Vagina (tissue), 2 donors: Measurements from ENCODE around the gene MYCBPAP. TPM values are rescaled to one million over a fixed set of nuclear protein-coding genes. Genes with fewer than 3 reads are reported as not detected.

Experiments
- DNase-seq, 2 donors: peaks; one replicate each; pipeline ENCODE4 v3.0.0-alpha.2; 2017; ENCODE audit errors: extremely low spot score in 2 of 2
- H3K27ac ChIP-seq: fragments of 200-600 bp; sonication (generic); one replicate; pipeline ENCODE4 v1.5.1; 2019
- H3K27me3 ChIP-seq: fragments of 200-600 bp; sonication (generic); one replicate; pipeline ENCODE4 v1.5.1; 2019
- H3K36me3 ChIP-seq, 2 donors: fragments of 200-600 bp; sonication (generic); one replicate each; pipeline ENCODE4 v1.5.1; 2017 to 2019
- H3K4me1 ChIP-seq: fragments of 200-600 bp; sonication (generic); one replicate; pipeline ENCODE4 v1.5.1; 2019
- H3K4me3 ChIP-seq, 2 donors: fragments of 200-600 bp; sonication (generic); 1 replicate in 1 of 2; 2 replicates in 1 of 2; pipeline ENCODE4 v1.5.1; 2016 to 2019
- H3K9me3 ChIP-seq: fragments of 200-600 bp; sonication (generic); one replicate; pipeline ENCODE4 v1.5.1; 2019
- POLR2A ChIP-seq, 2 donors: fragments of 450-650 bp; IDR thresholded peaks; one replicate each; pipeline ENCODE4 v1.6.1; 2017; ENCODE audit warnings: antibody characterized with exemption in 2 of 2, mild to moderate bottlenecking in 2 of 2, moderate library complexity in 2 of 2
- POLR2AphosphoS5 ChIP-seq, 2 donors: sonication (generic); formaldehyde crosslinking; IDR thresholded peaks; one replicate each; pipeline ENCODE4 v1.9.0; 2017; ENCODE audit warnings: antibody characterized with exemption in 2 of 2, mild to moderate bottlenecking in 2 of 2, low read depth in 1 of 2; ENCODE audit not compliant: insufficient read depth in 1 of 2
- intact Hi-C: fragments of 100-400 bp; cut with DNase I; formaldehyde crosslinking; loops from one replicate; pipeline ENCODE4 v1.15.1; 2023
- total RNA-seq: library from RNA; depleted of rRNA; stranded (reverse); fragments of >200 nt; gene quantifications from one replicate; pipeline ENCODE4 v1.2.3, GENCODE V29; 2016
- TF ChIP-seq, protein P1 (sequence below), 3 experiments: fragments of 450-650 bp in 2 of 3; fragments of 200-600 bp in 1 of 3; sonication (generic) in 1 of 3; IDR thresholded peaks; one replicate each; pipeline ENCODE4 v1.5.1; 2017 to 2019; ENCODE audit warnings: antibody characterized with exemption in 3 of 3, mild to moderate bottlenecking in 2 of 3, moderate library complexity in 2 of 3

MYCBPAP gene
- total RNA-seq, 1 donor from 2014 or later, result not detected

DNA sequence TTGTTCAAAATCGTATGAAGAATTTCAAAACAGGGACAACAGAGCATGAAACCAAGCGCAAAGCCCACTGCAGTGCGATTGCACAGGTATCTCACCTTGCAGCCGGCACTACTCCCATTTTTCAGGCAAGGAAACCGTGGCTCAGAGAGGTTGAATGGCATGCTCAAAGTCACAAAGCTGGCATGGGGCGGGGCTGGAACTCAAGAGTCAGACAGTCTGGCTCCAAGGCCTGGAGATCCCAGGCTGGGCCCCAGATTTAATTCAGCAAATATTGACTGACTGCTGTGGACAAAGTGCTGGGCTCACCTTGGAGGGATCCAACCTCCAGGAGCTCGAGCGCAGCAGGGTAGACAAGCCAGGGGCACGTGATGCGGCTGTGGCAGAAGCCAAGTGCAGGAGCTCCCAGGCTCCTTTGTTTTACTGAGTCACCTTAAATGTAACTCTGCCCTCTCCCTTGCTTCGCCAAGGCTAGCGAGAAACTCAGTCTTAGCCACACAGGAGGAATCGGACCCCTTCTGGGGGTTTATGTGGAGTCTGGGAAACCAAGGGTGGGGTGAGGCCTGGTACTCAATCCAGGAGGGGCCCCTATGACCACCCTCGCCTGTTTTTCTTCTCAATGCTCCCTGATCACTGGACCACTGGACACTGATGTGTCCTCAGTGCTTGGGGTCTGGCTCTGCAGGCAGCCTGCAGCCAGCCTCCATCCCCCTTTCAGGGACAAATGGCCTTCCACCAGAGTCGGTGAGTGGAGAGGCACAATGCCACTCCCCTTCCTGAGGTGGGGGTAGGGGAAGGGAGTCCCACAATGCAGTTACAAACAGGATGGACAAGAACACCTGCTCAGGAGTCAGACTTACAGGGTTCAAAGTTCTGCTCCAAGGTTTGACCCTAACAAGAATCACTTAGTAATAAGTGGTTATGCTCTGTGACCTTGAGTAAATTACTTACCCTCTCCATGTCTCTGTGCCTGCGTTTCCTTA, 34.8 kb downstream of the MYCBPAP start:
- TF ChIP-seq POLR2AphosphoS5 (IDR thresholded peaks at IDR 0.05; ENCODE audit: insufficient read depth in 1 of 2, low read depth in 1 of 2) (peak in 1 of 2 donors; percentile 30), POLR2A (IDR thresholded peaks at IDR 0.05) (no peak)
- TF ChIP-seq, protein P1, sequence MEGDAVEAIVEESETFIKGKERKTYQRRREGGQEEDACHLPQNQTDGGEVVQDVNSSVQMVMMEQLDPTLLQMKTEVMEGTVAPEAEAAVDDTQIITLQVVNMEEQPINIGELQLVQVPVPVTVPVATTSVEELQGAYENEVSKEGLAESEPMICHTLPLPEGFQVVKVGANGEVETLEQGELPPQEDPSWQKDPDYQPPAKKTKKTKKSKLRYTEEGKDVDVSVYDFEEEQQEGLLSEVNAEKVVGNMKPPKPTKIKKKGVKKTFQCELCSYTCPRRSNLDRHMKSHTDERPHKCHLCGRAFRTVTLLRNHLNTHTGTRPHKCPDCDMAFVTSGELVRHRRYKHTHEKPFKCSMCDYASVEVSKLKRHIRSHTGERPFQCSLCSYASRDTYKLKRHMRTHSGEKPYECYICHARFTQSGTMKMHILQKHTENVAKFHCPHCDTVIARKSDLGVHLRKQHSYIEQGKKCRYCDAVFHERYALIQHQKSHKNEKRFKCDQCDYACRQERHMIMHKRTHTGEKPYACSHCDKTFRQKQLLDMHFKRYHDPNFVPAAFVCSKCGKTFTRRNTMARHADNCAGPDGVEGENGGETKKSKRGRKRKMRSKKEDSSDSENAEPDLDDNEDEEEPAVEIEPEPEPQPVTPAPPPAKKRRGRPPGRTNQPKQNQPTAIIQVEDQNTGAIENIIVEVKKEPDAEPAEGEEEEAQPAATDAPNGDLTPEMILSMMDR (IDR thresholded peaks at IDR 0.05), result no peak
- DNase-seq, result no peak
- Histone ChIP-seq H3K4me1 (peaks cover 45% of the 10 kb centered on the region), H3K36me3 (peaks cover 0 to 8% of the 10 kb centered on the region in 2 donors), H3K4me3 (peak overlapping the region in 1 of 2 donors; percentile 50), H3K27me3 (no peaks in the 10 kb centered on the region), H3K9me3 (no peaks in the 10 kb centered on the region), H3K27ac (no peak overlapping the region)
- intact Hi-C loops, result loop anchor here (5.0 kb wide), 1 partner anchor 61 kb away; no protein-coding TSS in a partner anchor

DNA sequence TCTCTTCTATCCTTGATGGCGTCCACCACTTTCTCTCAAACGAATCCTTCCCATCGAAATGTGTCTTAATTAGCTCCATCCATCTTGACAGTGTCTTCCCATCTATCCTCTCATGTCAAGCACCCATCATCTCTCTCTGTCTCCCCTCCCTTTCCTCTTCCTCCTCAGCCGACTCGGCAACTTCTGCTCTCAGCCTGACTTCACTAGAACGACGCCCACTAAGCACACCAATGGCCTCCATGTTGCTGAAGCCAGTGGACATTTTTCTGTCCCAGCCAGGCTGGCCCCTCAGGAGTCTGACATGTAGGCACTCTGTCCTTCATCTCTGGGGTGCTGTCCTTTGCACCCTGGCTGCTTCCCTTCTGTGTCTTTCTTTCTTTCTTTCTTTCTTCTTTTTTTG, 36.3 kb downstream of the MYCBPAP start:
- Histone ChIP-seq H3K27ac (no peak overlapping the region), H3K4me1 (peaks cover 46% of the 10 kb centered on the region)

DNA sequence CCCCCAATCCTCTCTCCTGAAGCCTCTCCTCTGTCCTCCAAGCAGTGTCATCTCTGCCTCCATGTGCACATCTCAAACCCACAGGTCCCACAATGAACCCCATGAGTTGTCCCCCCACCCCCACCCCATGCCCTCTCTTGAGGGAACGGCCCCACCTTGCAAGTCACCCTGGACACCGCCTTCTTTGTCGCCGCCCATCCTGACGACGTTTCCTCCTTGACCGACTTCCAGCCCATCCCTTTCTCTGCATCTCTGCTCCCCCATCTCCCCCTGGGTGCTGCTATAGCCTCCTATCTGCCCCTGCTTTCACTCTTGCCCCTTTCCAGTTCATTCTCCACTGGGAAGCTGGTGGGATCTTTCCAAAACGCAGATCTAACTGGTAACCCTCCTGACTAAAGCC, 37.1 kb downstream of the MYCBPAP start:
- H3K27ac ChIP-seq, result no peak overlapping the region
- intact Hi-C loops, result loop anchor here (5.0 kb wide), 2 partner anchors 82 to 142 kb away; no protein-coding TSS in a partner anchor
- peaks cover 41% of the 10 kb centered on the region for H3K4me1 ChIP-seq
- no peak overlapping the region for H3K4me3 ChIP-seq
- no peaks in the 10 kb centered on the region for H3K27me3 ChIP-seq
- TF ChIP-seq, protein P1 (IDR thresholded peaks at IDR 0.05), result no peak
- TF ChIP-seq POLR2AphosphoS5 (IDR thresholded peaks at IDR 0.05; ENCODE audit: insufficient read depth in 1 of 2, low read depth in 1 of 2), result no peak
- TF ChIP-seq POLR2A (IDR thresholded peaks at IDR 0.05), result no peak
- no peak for DNase-seq
- peaks cover 0 to 4% of the 10 kb centered on the region in 2 donors for H3K36me3 ChIP-seq
- no peaks in the 10 kb centered on the region for H3K9me3 ChIP-seq

More for the DNA sequence above, 36.3 kb downstream of the MYCBPAP start:
- H3K9me3 ChIP-seq, result no peaks in the 10 kb centered on the region
- no peak for DNase-seq
- no peak overlapping the region for H3K4me3 ChIP-seq
- TF ChIP-seq, protein P1 (IDR thresholded peaks at IDR 0.05), result no peak
- TF ChIP-seq POLR2A (IDR thresholded peaks at IDR 0.05) (no peak), POLR2AphosphoS5 (IDR thresholded peaks at IDR 0.05; ENCODE audit: insufficient read depth in 1 of 2, low read depth in 1 of 2) (no peak)
- H3K36me3 ChIP-seq, result no peaks in the 10 kb centered on the region
- intact Hi-C loops, result loop anchor here (5.0 kb wide), 1 partner anchor 62 kb away; no protein-coding TSS in a partner anchor
- no peaks in the 10 kb centered on the region for H3K27me3 ChIP-seq

DNA sequence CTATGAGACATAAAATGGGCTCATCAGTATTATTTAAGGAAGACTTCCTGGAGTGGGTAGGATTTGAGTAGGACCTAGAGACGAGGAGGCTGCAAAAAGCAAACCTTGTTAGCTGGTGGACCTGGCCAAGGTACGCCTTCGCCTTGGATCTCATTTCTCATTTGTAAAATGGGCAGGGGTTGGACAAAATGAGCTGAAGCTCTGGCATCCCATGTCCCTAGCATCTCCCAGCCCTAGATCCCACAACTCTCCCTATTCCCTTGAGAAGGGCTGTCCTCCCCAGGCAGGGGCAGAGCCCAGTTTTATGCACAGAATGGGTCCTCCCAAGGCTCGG, 38.4 kb downstream of the MYCBPAP start:
- peaks cover 0 to 4% of the 10 kb centered on the region in 2 donors for H3K36me3 ChIP-seq
- no peak for DNase-seq
- H3K4me3 ChIP-seq, result peak overlapping the region; percentile 58 to 61
- TF ChIP-seq POLR2A (IDR thresholded peaks at IDR 0.05), result no peak
- no peak for TF ChIP-seq POLR2AphosphoS5 (IDR thresholded peaks at IDR 0.05; ENCODE audit: insufficient read depth in 1 of 2, low read depth in 1 of 2)
- TF ChIP-seq, protein P1 (IDR thresholded peaks at IDR 0.05), result no peak
- intact Hi-C loops, result loop anchor here (2.0 to 5.0 kb wide), 3 partner anchors 81 to 296 kb away; no protein-coding TSS in a partner anchor
- no peaks in the 10 kb centered on the region for H3K9me3 ChIP-seq
- H3K27me3 ChIP-seq, result no peaks in the 10 kb centered on the region
- peaks cover 28% of the 10 kb centered on the region for H3K4me1 ChIP-seq
- H3K27ac ChIP-seq, result peak overlapping the region; percentile 93
